ENCODE data around the gene TGFBR1.

TGFBR1 gene

GRCh38 chr9:99090336-99091130, 14.4 kb upstream of the TGFBR1 start:
- H3K9ac ChIP-seq (ENCODE audit: low read length), result no peak overlapping the region

GRCh38 chr9:99092643-99093491, 12.0 kb upstream of the TGFBR1 start:
- Histone ChIP-seq H3K9ac (ENCODE audit: low read length) (no peak overlapping the region), H2AFZ (ENCODE audit: low read length) (no peak overlapping the region)

More at GRCh38 chr9:99090336-99091130, 14.4 kb upstream of the TGFBR1 start:
- TF ChIP-seq EZH2phosphoT487 (IDR thresholded peaks at IDR 0.05; ENCODE audit: low read length) (no peak), CTCF (IDR thresholded peaks at IDR 0.05; ENCODE audit: low read length) (no peak), EZH2 (optimal IDR thresholded peaks at IDR 0.05; ENCODE audit: low read depth, low read length) (no peak)
- Histone ChIP-seq H4K20me1 (ENCODE audit: insufficient read depth, low read length) (no peaks in the 10 kb centered on the region), H2AFZ (ENCODE audit: low read length) (no peak overlapping the region), H3K9me2 (replicated peaks; ENCODE audit: insufficient read depth, low read length) (no peaks in the 10 kb centered on the region), H3K36me3 (replicated peaks; ENCODE audit: insufficient read depth, low read length) (no peaks in the 10 kb centered on the region), H3K27ac (ENCODE audit: low read length) (no peak overlapping the region), H3K27me3 (replicated peaks; ENCODE audit: insufficient read depth, low read length) (no peaks in the 10 kb centered on the region), H3K79me2 (ENCODE audit: low read length) (no peaks in the 10 kb centered on the region), H3K4me2 (ENCODE audit: low read depth, low read length) (no peak overlapping the region), H3F3A (ENCODE audit: insufficient read depth, low read length) (no peaks in the 10 kb centered on the region), H3K4me1 (ENCODE audit: low read length) (no peaks in the 10 kb centered on the region), H3K4me3 (ENCODE audit: low read length) (no peak overlapping the region), H3K9me3 (replicated peaks; ENCODE audit: insufficient read depth, low read length) (no peaks in the 10 kb centered on the region)
- DNase-seq, result no peak

GRCh38 chr9:99093492-99093791, 11.5 kb upstream of the TGFBR1 start:
- Histone ChIP-seq H3K9me3 (replicated peaks; ENCODE audit: insufficient read depth, low read length) (no peaks in the 10 kb centered on the region), H3K4me1 (ENCODE audit: low read length) (no peaks in the 10 kb centered on the region), H3K79me2 (ENCODE audit: low read length) (no peaks in the 10 kb centered on the region), H3K4me3 (ENCODE audit: low read length) (no peak overlapping the region), H3K4me2 (ENCODE audit: low read depth, low read length) (no peak overlapping the region), H3K36me3 (replicated peaks; ENCODE audit: insufficient read depth, low read length) (no peaks in the 10 kb centered on the region), H3K27ac (ENCODE audit: low read length) (no peak overlapping the region), H3F3A (ENCODE audit: insufficient read depth, low read length) (no peaks in the 10 kb centered on the region), H3K9ac (ENCODE audit: low read length) (no peak overlapping the region), H3K9me2 (replicated peaks; ENCODE audit: insufficient read depth, low read length) (no peaks in the 10 kb centered on the region), H2AFZ (ENCODE audit: low read length) (no peak overlapping the region), H3K27me3 (replicated peaks; ENCODE audit: insufficient read depth, low read length) (no peaks in the 10 kb centered on the region), H4K20me1 (ENCODE audit: insufficient read depth, low read length) (no peaks in the 10 kb centered on the region)
- TF ChIP-seq CTCF (IDR thresholded peaks at IDR 0.05; ENCODE audit: low read length), result no peak
- TF ChIP-seq EZH2phosphoT487 (IDR thresholded peaks at IDR 0.05; ENCODE audit: low read length), result no peak
- TF ChIP-seq EZH2 (optimal IDR thresholded peaks at IDR 0.05; ENCODE audit: low read depth, low read length), result no peak
- no peak for DNase-seq

More at GRCh38 chr9:99092643-99093491, 12.0 kb upstream of the TGFBR1 start:
- H3K79me2 ChIP-seq (ENCODE audit: low read length), result no peaks in the 10 kb centered on the region
- H3F3A ChIP-seq (ENCODE audit: insufficient read depth, low read length), result no peaks in the 10 kb centered on the region
- no peak for DNase-seq
- H3K36me3 ChIP-seq (replicated peaks; ENCODE audit: insufficient read depth, low read length), result no peaks in the 10 kb centered on the region
- H3K9me2 ChIP-seq (replicated peaks; ENCODE audit: insufficient read depth, low read length), result no peaks in the 10 kb centered on the region
- H3K9me3 ChIP-seq (replicated peaks; ENCODE audit: insufficient read depth, low read length), result no peaks in the 10 kb centered on the region
- H3K27me3 ChIP-seq (replicated peaks; ENCODE audit: insufficient read depth, low read length), result no peaks in the 10 kb centered on the region
- no peak overlapping the region for H3K4me3 ChIP-seq (ENCODE audit: low read length)
- no peaks in the 10 kb centered on the region for H3K4me1 ChIP-seq (ENCODE audit: low read length)
- H3K27ac ChIP-seq (ENCODE audit: low read length), result no peak overlapping the region
- H4K20me1 ChIP-seq (ENCODE audit: insufficient read depth, low read length), result no peaks in the 10 kb centered on the region
- H3K4me2 ChIP-seq (ENCODE audit: low read depth, low read length), result no peak overlapping the region
- TF ChIP-seq CTCF (IDR thresholded peaks at IDR 0.05; ENCODE audit: low read length), result no peak
- no peak for TF ChIP-seq EZH2phosphoT487 (IDR thresholded peaks at IDR 0.05; ENCODE audit: low read length)
- no peak for TF ChIP-seq EZH2 (optimal IDR thresholded peaks at IDR 0.05; ENCODE audit: low read depth, low read length)

Measured in MM.1S (cell line).